Esophagus muscularis mucosa (tissue), 4 donors: Measurements from ENCODE around the gene ATG14.

Source experiments
- EP300 ChIP-seq: sonication (generic); formaldehyde crosslinking; IDR thresholded peaks from one replicate; pipeline ENCODE4 v1.6.1; 2017; ENCODE audit warnings: antibody characterized with exemption
- POLR2A ChIP-seq: fragments of 450-650 bp; IDR thresholded peaks from one replicate; pipeline ENCODE4 v1.6.1; 2017; ENCODE audit warnings: antibody characterized with exemption, moderate library complexity, mild to moderate bottlenecking, low read depth
- POLR2AphosphoS5 ChIP-seq, 2 donors: sonication (generic); formaldehyde crosslinking; IDR thresholded peaks; one replicate each; pipeline ENCODE4 v1.6.1; 2017; ENCODE audit warnings: antibody characterized with exemption in 2 of 2
- TF ChIP-seq, protein P1 (sequence below), 3 experiments: fragments of 200-600 bp in 2 of 3; fragments of 450-650 bp in 1 of 3; sonication (generic) in 2 of 3; IDR thresholded peaks; one replicate each; pipeline ENCODE4 v1.5.1; 2017 to 2019; ENCODE audit warnings: antibody characterized with exemption in 3 of 3, mild to moderate bottlenecking in 2 of 3, moderate library complexity in 1 of 3

GRCh38 chr14:55384536-55384935 is 27.1 kb downstream of the ATG14 start:
- TF ChIP-seq, protein P1, sequence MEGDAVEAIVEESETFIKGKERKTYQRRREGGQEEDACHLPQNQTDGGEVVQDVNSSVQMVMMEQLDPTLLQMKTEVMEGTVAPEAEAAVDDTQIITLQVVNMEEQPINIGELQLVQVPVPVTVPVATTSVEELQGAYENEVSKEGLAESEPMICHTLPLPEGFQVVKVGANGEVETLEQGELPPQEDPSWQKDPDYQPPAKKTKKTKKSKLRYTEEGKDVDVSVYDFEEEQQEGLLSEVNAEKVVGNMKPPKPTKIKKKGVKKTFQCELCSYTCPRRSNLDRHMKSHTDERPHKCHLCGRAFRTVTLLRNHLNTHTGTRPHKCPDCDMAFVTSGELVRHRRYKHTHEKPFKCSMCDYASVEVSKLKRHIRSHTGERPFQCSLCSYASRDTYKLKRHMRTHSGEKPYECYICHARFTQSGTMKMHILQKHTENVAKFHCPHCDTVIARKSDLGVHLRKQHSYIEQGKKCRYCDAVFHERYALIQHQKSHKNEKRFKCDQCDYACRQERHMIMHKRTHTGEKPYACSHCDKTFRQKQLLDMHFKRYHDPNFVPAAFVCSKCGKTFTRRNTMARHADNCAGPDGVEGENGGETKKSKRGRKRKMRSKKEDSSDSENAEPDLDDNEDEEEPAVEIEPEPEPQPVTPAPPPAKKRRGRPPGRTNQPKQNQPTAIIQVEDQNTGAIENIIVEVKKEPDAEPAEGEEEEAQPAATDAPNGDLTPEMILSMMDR (IDR thresholded peaks at IDR 0.05): no peak
- no peak for TF ChIP-seq POLR2AphosphoS5 (IDR thresholded peaks at IDR 0.05)
- no peak for TF ChIP-seq POLR2A
- TF ChIP-seq EP300: no peak
